Vagina (tissue), 2 donors: Measurements from ENCODE around the gene SEMA3E.

ENCODE experiments used
- POLR2A ChIP-seq, 2 donors: fragments of 450-650 bp; IDR thresholded peaks; one replicate each; pipeline ENCODE4 v1.6.1; 2017; ENCODE audit warnings: antibody characterized with exemption in 2 of 2, mild to moderate bottlenecking in 2 of 2, moderate library complexity in 2 of 2
- TF ChIP-seq, protein P1 (sequence below), 3 experiments: fragments of 450-650 bp in 2 of 3; fragments of 200-600 bp in 1 of 3; sonication (generic) in 1 of 3; IDR thresholded peaks; one replicate each; pipeline ENCODE4 v1.5.1; 2017 to 2019; ENCODE audit warnings: antibody characterized with exemption in 3 of 3, mild to moderate bottlenecking in 2 of 3, moderate library complexity in 2 of 3

DNA sequence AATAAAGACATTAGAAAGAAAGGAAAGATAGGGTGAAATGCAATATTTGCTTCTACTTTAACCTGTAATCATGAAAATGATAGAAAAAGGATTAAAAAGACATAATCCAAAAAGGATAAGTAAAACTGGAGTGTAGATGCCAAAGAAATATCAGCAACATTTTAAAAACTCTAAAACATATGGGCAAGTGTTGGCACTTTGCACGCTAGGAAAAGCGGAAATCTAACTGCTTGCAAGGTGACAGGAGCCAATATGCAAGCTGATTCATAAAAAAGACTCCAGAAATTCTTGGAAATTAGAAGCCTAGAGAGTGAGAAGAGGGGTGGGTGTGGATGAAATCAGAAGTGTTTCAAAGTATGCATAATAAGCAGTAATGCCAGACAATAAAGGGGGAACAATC is 161.1 kb downstream of the SEMA3E start:
- TF ChIP-seq, protein P1, sequence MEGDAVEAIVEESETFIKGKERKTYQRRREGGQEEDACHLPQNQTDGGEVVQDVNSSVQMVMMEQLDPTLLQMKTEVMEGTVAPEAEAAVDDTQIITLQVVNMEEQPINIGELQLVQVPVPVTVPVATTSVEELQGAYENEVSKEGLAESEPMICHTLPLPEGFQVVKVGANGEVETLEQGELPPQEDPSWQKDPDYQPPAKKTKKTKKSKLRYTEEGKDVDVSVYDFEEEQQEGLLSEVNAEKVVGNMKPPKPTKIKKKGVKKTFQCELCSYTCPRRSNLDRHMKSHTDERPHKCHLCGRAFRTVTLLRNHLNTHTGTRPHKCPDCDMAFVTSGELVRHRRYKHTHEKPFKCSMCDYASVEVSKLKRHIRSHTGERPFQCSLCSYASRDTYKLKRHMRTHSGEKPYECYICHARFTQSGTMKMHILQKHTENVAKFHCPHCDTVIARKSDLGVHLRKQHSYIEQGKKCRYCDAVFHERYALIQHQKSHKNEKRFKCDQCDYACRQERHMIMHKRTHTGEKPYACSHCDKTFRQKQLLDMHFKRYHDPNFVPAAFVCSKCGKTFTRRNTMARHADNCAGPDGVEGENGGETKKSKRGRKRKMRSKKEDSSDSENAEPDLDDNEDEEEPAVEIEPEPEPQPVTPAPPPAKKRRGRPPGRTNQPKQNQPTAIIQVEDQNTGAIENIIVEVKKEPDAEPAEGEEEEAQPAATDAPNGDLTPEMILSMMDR (IDR thresholded peaks at IDR 0.05): no peak
- TF ChIP-seq POLR2A (IDR thresholded peaks at IDR 0.05): no peak
